Renal cortex interstitium (tissue), 11 donors: ENCODE data around the gene ZNF791. TPM values are rescaled to one million over a fixed set of nuclear protein-coding genes. Genes with fewer than 3 reads are reported as not detected.
"Not testable (repeated sequence)": the region's sequence is repeated elsewhere in the genome, so short reads cannot be mapped to it uniquely, and the experiment has no call there.

Experiments used
- DNase-seq, 11 donors: peaks; one replicate each; pipeline ENCODE4 v3.0.0-alpha.2; 2013; ENCODE audit warnings: low read depth in 9 of 11, low spot score in 4 of 11; ENCODE audit errors: extremely low read depth in 1 of 11
- polyA plus RNA-seq, 3 donors: library from polyadenylated mRNA; unstranded; fragments of 120-200 nt; gene quantifications; one replicate each; pipeline ENCODE4 v1.2.1, GENCODE V29; 2013; ENCODE audit not compliant: insufficient read length in 3 of 3

Gene ZNF791
- polyA plus RNA-seq, 3 donors = 20.0 to 26.8 (median 26.7) TPM

DNA sequence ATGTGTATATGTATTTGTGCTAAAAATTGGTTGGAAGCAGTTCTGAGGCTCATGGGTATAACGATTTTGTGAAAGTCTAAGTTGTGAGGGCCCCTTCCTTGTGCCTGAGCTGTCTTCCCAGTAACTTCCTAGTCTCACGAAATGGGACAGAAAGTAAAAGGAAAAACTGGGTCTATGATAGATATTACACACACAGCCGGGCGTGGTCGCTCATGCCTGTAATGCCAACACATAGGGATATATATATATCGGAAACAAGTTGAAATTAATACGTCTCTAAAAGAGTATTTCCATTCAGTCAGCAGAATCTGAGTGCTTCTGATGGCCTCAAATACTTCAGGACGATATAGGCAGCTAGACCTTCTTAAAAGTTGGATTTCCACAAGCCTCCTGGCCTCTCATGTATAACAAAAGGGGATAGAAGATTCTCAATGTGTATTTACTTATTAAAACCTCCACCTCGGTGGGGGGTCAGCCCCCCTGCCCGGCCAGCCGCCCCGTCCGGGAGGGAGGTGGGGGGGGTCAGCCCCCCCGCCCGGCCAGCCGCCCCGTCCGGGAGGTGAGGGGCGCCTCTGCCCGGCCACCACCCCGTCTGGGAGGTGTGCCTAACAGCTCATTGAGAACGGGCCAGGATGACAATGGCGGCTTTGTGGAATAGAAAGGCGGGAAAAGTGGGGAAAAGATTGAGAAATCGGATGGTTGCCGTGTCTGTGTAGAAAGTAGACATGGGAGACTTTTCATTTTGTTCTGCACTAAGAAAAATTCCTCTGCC is 10.7 kb downstream of the ZNF791 start:
- not testable (repeated sequence) for DNase-seq

DNA sequence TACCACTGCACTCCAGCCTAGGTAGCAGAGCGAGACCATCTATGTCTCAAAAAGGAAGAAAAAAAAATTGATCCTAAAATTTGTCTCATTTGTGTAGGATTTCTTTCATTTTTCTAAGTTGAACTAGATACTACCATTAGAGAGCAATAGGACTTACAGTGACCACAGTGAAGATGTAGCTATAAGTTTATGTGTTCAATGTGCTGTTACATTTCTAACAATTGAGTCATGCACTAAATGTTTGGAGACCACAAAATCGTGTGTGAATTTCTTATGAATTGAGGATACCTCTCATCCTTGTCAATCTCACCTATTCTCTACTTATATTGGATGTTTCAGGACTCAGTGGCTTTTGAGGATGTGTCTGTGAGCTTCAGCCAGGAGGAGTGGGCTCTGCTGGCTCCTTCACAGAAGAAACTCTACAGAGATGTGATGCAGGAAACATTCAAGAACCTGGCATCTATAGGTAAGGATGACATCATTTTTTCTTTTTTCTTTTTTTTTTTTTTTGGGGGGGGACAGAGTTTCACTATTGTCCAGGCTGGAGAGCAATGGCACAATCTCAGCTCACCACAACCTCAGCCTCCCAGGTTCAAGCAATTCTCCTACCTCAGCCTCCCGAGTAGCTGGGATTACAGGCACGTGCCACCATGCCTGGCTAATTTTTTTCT is 12.8 kb downstream of the ZNF791 start:
- no peak for DNase-seq

DNA sequence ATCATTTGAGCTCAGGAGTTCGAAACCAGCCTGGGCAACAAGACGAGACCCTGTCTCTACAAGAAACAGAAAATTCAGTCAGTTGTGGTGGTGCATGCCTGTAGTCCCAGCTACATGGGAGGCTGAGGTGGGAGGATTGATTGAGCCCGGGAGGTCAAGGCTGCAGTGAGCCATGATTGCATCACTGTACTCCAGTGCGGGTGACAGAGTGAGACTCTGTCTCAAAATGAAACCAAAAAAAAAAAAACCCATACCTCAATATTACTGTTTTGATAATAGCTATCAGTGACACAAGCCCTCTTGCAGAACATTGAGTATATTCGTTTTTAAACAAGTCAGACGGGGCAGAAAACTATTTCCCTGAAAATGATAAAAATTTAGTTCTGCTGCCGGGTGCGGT is 16.2 kb downstream of the ZNF791 start:
- no peak for DNase-seq

DNA sequence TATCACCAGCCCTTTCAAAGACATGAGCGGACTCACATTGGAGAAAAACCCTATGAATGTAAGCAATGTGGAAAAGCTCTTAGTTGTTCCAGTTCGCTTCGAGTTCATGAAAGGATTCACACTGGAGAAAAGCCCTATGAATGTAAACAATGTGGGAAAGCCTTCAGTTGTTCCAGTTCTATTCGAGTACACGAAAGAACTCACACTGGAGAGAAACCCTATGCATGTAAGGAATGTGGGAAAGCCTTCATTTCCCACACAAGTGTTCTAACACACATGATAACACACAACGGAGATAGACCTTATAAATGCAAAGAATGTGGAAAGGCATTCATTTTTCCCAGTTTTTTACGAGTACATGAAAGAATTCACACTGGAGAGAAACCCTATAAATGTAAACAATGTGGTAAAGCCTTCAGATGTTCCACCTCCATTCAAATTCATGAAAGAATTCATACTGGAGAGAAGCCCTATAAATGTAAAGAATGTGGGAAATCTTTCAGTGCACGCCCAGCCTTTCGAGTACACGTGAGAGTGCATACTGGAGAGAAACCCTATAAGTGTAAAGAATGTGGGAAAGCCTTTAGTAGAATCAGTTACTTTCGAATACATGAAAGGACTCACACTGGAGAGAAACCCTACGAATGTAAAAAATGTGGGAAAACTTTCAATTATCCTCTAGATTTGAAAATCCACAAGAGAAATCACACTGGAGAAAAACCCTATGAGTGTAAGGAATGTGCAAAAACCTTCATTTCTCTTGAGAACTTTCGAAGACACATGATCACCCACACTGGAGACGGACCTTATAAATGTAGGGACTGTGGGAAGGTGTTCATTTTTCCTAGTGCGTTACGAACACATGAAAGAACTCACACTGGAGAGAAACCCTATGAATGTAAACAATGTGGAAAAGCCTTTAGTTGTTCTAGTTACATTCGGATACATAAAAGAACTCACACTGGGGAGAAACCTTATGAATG is 17.6 kb downstream of the ZNF791 start:
- no peak for DNase-seq

DNA sequence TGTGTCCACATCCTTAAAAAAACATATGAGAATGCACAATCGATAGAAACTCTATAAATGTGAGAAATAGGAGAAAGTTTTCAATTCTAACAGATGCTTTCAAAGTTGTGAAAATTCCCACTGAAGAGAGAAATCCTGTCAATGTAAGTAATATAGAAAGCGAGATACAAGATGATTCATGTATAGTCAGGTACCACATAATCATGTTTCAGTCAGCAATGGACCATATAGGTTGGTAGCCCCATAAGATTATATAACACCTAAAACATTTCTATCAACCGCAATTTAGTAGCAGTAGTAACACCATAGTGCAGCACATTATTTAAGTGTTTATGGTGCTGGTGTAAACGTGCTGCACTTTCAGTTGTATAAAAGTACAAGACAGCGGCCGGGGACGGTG is 18.5 kb downstream of the ZNF791 start:
- DNase-seq = no peak

DNA sequence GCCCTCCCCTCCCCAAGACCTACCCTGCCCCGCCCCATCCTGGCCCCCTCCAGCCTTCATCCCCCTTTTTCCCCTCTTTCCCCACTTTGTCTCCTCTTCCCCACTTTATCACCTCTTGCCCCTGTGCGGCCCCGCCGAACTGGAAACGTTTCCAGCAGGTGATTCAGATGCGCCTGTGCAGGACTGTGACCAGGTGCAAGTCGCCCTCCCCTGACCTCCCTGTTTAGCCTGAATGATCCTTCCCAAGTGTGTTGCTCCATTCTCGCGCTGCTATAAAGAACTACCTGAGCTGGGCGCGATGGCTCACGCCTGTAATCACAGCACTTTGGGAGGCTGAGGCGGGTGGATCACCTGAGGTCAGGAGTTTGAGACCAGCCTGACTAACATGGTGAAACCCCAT is 25.9 kb downstream of the ZNF791 start:
- no peak for DNase-seq

DNA sequence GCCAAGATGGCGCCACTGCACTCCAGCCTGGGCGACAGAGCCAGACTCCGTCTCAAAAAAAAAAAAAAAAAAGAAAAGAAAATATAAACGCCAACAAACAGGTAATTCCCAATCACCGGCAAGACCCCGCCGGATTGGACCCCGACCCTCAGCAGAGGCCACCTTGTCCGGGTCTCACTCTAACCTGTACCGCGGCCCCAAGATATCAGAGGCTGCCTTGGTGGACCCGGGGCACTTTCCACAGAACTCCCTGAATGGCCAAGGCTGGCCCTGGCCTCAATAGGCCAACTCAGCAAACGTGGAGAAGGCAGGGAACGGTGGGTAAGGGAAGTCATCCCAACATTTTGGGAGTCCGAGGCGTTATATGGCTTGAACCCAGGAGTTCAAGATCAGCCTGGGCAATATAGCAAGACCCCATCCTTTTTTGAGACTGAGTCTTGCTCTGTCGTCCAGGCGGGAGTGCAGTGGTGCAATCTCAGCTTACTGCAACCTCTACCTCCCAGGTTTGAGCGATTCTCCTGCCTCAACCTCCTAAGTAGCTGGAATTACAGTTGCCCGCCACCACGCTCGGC is 28.0 kb downstream of the ZNF791 start:
- DNase-seq = no peak

DNA sequence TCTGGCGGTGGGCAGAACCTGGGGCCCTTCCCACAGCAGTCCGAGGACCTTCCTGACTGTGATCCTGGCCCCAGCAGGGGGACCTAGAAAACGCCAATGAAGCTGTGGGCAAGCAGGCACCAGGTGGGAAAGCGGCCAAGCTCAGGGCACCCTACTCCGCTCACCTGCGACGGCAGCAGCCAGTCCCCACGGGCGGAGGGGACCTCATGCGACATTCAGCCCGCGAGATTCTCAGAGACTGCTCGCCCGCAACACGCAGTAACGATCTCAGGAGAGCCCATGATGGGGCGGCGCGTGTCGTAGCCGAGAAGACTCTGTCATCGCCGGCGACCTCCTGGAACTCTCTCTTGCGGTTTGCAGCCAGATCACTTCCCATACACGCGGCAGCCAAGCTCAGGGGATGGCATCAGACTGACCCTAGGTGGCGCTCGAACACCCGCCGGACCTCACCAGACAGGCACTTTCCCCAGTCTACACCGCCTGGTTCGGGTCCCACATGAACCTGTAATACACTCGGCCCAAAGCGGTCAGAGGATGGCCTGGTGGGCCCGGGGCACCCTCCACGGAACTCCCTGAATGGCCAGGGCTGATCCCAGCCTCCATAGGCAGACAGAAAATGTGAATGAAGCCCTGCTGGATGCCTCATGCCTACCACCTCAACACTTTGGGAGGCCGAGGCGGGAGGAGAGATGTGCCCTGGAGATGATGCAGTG is 29.3 kb downstream of the ZNF791 start:
- peak; percentile 35 to 72 (median 61) for DNase-seq

DNA sequence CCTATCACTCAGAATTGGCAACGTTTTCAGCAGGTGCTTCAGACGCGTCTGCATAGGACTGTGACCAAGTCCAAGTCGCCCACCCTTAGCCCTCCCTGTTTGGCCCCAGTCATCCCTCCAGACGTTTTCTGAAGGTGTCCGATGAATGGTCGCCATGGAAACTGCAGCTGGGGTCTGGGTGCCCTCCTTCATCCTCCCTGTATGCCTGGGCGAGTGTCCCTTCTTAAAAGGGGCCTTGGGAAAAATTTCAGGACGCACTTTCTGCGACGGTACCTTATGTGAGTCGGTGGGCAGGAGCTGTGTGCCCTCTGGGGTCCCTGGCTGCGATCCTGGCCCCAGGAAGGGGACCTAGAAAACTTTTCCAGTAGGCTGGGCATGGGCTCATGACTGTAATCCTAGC is 30.7 kb downstream of the ZNF791 start:
- DNase-seq = no peak

DNA sequence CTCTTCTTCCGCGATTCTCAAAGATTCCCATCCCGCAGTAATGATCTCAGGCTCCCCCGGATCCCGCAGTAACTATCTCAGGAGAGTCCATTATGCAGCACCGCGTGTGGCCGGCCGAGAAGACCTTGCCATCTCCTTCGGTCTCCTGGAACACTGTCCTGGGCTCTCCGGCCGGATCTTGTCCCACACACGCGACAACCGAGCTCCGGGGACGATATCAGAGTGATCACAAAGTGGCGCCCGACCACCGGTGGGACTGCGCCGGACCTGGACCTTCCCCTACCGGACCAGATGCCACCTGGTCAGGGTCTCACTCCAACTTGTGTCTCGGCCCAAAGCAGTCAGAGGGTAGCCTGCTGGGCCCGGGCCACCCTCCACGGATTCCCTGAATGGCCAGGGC is 31.8 kb downstream of the ZNF791 start:
- no peak for DNase-seq

DNA sequence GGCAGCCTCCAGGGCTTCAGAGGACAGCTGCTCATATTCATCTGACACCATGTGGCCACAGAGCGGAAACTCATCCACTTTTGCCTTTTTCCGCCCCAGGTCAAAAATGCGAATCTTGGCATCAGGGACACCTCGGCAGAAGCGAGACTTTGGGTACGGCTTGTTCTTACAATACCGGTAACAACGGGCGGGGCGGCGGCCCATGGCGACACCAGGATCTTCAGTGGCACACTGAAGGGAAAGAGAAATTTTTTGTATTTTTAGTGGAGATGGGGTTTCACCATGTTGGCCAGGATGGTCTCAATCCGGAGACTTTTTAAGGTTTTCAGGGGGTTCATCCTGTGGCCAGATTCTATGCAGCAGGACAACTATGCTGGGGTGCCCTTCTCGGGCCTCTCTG is 33.0 kb downstream of the ZNF791 start:
- DNase-seq = not testable (repeated sequence)

DNA sequence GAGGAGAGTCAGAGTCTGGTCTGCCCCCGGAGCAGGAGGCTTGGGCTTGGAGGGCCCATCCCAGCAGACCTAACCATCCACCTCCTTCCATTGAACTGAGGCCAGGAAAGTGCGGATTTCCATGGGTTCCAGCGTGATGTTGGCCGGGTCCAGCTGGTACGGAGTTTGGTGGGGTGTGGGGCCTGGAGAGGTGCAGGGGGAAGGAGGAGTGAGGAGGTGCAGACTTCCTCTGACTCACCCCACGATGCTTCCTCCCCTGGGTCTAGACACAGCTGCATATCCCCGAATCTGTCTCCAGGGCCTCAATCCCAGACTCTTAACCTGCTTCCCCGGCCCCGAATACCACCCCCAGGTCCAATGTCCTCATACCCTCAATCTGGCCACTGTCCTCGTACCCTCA is 35.8 kb downstream of the ZNF791 start:
- DNase-seq = no peak

DNA sequence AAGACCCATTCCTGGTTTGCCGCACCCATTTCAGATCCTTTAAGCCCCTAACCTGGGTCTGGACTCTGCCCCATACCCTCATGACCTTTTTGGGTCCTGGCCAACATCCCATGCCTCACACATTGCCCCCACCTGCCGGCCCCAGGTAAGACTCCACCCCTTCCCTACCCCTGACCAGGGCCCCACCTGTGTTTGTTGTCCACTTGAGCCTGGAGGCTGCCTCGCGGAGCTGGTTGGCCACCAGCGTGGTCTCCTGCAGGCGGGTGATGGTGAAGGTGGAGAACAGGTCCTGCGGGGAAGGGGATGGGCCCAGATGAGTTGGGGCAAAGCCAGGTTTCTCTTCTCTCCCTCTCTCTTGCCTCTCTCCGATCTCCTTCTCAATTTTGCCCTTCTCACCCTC is 36.3 kb downstream of the ZNF791 start:
- DNase-seq = no peak

DNA sequence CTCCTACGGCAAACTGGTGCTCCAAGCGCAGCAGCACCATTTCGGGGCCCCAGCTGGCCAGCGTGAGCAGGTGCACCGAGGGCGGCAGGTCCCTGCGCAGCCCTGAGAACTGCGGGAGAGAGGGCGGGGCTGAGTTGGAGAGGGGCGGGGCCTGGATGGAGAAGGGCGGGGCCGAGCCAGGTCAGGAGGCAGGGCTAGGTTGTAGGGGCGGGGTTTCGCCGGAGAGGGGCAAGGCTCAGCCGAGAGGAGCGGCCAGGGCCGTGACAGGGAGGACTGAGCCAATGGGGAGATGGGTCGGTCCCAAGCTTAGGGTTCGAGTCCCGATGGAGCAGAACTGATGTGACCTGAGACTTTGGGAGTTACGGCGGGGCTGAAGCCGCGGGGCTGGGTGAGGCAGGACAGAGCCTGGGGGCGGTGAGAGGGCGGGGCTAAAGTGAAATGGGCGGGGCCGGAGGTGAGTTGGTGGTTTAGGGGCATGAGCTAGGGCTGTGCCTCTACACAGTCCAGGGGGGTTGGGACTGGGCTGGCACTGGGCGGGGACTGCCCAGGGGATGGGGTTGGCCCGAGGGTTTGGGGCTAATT is 36.9 kb downstream of the ZNF791 start:
- peak in 4 of 11 donors; percentile 45 to 53 (median 52) for DNase-seq

DNA sequence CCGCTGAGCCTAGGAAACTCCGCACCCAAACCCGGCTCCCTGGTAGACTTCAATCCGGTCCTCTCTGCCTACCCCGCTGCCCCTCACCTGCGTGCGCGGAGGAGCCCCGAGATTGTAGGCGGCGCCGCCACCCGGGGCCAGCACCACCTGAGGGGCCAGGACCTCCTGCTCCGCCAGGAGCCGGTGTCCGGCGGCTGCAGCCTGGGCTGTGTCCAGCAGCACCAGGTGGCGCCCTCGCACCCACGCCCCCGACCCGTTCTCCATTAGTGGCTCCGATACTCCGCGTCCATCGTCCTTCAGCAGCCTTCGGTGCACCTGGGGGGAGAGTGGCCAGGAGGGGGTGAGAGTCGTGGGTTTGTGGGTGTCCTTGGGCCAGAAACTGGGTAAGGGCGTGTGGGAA is 37.4 kb downstream of the ZNF791 start:
- DNase-seq = no peak

DNA sequence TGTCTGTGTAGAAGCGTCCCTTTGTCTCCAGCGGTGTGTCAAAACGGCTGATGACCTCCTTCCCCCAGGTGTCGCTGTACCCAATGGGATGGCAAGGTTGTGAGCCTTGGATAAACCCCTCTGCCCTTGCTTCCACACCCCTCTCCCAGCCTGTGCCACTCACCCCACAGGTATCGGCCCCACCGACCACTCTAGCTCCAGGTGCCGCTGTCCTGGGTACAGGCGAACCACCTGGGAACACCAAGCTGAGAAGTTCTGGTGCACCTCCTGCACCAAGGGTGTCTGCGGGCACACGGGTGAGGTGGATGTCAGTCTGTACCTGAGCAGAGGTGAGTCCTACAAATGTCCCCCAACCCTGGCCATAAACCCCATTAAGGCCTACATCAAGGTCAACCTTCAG is 39.2 kb downstream of the ZNF791 start:
- DNase-seq = no peak

DNA sequence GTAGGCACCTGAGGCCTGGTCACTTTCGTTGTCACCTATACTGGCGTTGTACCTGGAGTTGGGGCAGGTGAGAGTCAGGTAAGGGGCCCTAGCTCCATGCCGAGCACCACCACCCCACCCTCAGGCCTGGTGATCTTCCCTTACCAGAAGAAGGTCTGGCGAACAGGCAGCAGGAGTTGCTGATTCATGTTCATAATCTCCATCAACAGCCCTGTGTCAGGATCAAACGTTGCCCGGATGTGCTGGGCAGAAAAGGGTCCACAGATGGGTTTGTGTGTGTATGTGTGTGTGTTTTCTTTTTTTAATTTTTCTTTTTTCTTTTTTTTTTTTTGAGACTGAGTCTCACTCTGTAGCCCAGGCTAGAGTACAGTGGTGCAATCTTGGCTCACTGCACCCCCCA is 41.5 kb downstream of the ZNF791 start:
- no peak for DNase-seq

DNA sequence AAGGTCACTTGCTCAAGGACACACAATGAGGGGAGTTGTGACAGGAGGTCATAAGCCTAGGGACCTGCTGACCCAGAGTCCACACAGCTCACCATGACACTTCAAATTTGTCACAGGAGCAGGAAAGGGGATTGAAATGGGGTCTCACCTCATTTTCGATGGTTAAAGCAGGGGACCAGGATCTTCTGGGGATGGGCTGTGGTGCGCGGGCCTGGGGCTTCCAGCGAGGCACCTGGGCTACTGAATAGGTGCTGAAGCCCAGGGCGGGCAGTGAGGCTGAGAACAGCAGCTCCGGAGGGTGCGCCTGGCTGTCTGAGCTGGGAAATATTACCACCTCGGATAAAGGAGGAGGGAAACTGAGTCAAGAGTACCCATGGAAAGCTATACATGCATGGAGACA is 44.8 kb downstream of the ZNF791 start:
- DNase-seq = no peak
